Esophagus squamous epithelium (tissue), 4 donors: ENCODE measurements around the gene ARHGAP4.

Source experiments
- POLR2A ChIP-seq, 4 donors: fragments of 450-650 bp; IDR thresholded peaks; one replicate each; pipeline ENCODE4 v1.6.1; 2017; ENCODE audit warnings: antibody characterized with exemption in 4 of 4, mild to moderate bottlenecking in 4 of 4, moderate library complexity in 3 of 4
- TF ChIP-seq, protein P1 (sequence below), 6 experiments: fragments of 450-650 bp in 4 of 6; fragments of 200-600 bp in 2 of 6; sonication (generic) in 2 of 6; IDR thresholded peaks; one replicate each; pipeline ENCODE4 v1.5.1; 2016 to 2019; ENCODE audit warnings: antibody characterized with exemption in 6 of 6, mild to moderate bottlenecking in 4 of 6, moderate library complexity in 4 of 6

DNA sequence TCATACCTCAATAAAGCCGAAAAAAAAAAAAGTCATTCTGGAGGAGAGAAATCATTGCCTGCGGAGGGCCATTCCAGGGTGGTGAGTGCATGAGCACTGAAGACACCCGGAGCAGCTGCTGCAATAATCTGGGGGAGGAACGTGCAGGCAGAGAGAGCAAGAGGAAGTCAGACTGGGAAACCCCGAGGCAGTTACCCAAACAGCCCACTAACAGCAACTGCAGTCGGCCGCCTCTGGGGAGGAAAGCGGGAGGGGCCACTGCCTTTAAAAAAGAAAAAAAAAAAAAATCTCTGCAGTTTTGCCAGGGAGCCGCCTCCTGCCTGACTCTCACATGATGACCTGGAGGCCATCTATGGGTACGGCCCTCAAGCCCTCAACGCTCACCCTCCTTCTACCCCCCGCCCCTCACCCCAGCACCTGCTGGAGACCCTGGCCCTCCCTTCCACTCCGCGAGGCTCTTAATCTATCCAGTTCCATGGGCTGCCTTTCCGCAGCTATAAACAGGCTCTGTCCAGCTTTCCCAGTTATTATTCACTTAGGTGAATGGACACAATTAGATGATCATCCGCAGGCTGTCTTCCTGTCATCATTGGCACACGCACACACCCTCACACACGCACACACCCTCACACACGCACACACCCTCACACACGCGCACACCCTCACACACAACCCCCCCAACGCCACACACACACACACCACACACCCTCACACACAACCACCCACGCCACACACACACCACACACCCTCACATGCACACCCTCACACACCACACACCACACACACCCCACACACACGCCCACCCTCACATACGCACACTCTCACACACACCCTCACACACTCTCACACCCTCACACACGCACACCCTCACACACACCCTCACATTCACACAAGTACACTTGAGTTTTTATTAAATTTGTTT, 25.0 kb downstream of the ARHGAP4 start:
- TF ChIP-seq, protein P1, sequence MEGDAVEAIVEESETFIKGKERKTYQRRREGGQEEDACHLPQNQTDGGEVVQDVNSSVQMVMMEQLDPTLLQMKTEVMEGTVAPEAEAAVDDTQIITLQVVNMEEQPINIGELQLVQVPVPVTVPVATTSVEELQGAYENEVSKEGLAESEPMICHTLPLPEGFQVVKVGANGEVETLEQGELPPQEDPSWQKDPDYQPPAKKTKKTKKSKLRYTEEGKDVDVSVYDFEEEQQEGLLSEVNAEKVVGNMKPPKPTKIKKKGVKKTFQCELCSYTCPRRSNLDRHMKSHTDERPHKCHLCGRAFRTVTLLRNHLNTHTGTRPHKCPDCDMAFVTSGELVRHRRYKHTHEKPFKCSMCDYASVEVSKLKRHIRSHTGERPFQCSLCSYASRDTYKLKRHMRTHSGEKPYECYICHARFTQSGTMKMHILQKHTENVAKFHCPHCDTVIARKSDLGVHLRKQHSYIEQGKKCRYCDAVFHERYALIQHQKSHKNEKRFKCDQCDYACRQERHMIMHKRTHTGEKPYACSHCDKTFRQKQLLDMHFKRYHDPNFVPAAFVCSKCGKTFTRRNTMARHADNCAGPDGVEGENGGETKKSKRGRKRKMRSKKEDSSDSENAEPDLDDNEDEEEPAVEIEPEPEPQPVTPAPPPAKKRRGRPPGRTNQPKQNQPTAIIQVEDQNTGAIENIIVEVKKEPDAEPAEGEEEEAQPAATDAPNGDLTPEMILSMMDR (IDR thresholded peaks at IDR 0.05) = no peak
- no peak for TF ChIP-seq POLR2A (IDR thresholded peaks at IDR 0.05)
